Right ventricle myocardium superior (tissue), 1 donor: ENCODE results near the gene MFSD11. TPM values are rescaled to one million over a fixed set of nuclear protein-coding genes. Genes with fewer than 3 reads are reported as not detected.
"Not testable (repeated sequence)": the region's sequence is repeated elsewhere in the genome, so short reads cannot be mapped to it uniquely, and the experiment has no call there.

Source experiments
- ATAC-seq: fragments of 200-7000 bp; cut with Tn5 transposase; one replicate; pipeline ENCODE4 v1.9.1; 2020; ENCODE audit warnings: mild to moderate bottlenecking; ENCODE audit not compliant: poor library complexity
- DNase-seq: peaks from one replicate; pipeline ENCODE4 v3.0.0-alpha.2; 2020
- intact Hi-C: fragments of 100-400 bp; cut with DNase I; formaldehyde crosslinking; loops from one replicate; pipeline ENCODE4 v1.11.2; 2022
- total RNA-seq: library from RNA; stranded (reverse); fragmentation: NEBNext Ultra II Directional; extraction: Animal tissue kit (Norgen Biotek cat#: 25700); gene quantifications from one replicate; pipeline ENCODE4 v1.2.1, GENCODE V29; 2021
- donor health status: DM: no; HTN: yes; CAD: no; lungs with severe emphysema.

The MFSD11 gene
- total RNA-seq, 1 donor from 2014 or later = 23.3 TPM

- peak; percentile 99 for DNase-seq
- intact Hi-C loops = no loop called here
These were observed 740 bp upstream of the MFSD11 start, which contains the start of gene SRSF2 for GRCh38 chr17:76737082-76737675. Gene SRSF2, minus strand, starts transcription at chr17:76737331. Its CDS starts 171 bp downstream, at chr17:76737160.

GRCh38 chr17:76738468-76738850, 540 bp downstream of the MFSD11 start:
- ATAC-seq (no peak), DNase-seq (no peak)
- intact Hi-C loops = no loop called here

More at GRCh38 chr17:76737082-76737675, 740 bp upstream of the MFSD11 start, which contains the start of gene SRSF2:
- peak; percentile 90 for ATAC-seq

- intact Hi-C loops, ATAC-seq, DNase-seq: not testable (repeated sequence)
These were observed 1.7 kb downstream of the MFSD11 start for GRCh38 chr17:76739568-76740115.

- ATAC-seq (no peak), DNase-seq (no peak)
- intact Hi-C loops = no loop called here
These were observed 2.6 kb downstream of the MFSD11 start for GRCh38 chr17:76740329-76741118.

- no peak for DNase-seq
- intact Hi-C loops = no loop called here
- ATAC-seq = no peak
These were observed 5.0 kb downstream of the MFSD11 start for GRCh38 chr17:76742958-76743357.

- DNase-seq = no peak
- peak; percentile 28 for ATAC-seq
- intact Hi-C loops = no loop called here
These were observed 6.8 kb downstream of the MFSD11 start for GRCh38 chr17:76744747-76745146.

- intact Hi-C loops, DNase-seq, ATAC-seq: not testable (repeated sequence)
These were observed 7.9 kb downstream of the MFSD11 start for GRCh38 chr17:76745785-76746184.

GRCh38 chr17:76747716-76748363, 9.9 kb downstream of the MFSD11 start:
- peak; percentile 55 for ATAC-seq
- DNase-seq = no peak

GRCh38 chr17:76748657-76749056, 10.7 kb downstream of the MFSD11 start:
- intact Hi-C loops = no loop called here
- ATAC-seq (no peak), DNase-seq (no peak)

More at GRCh38 chr17:76747716-76748363, 9.9 kb downstream of the MFSD11 start:
- intact Hi-C loops = no loop called here

GRCh38 chr17:76751416-76751993, 13.6 kb downstream of the MFSD11 start:
- DNase-seq (no peak), ATAC-seq (no peak)
- intact Hi-C loops = no loop called here

GRCh38 chr17:76752006-76752405, 14.1 kb downstream of the MFSD11 start:
- no peak for DNase-seq
- intact Hi-C loops = no loop called here

GRCh38 chr17:76753061-76753961, 15.4 kb downstream of the MFSD11 start:
- intact Hi-C loops = no loop called here
- peak; percentile 70 for ATAC-seq
- DNase-seq = no peak

More at GRCh38 chr17:76752006-76752405, 14.1 kb downstream of the MFSD11 start:
- ATAC-seq = no peak

GRCh38 chr17:76755285-76755684, 17.4 kb downstream of the MFSD11 start:
- intact Hi-C loops = no loop called here
- ATAC-seq = peak; percentile 51
- DNase-seq = no peak

- DNase-seq = no peak
- intact Hi-C loops = no loop called here
- no peak for ATAC-seq
These were observed 19.3 kb downstream of the MFSD11 start for GRCh38 chr17:76757256-76757655.

GRCh38 chr17:76758570-76758969, 20.7 kb downstream of the MFSD11 start:
- intact Hi-C loops = no loop called here
- DNase-seq = no peak
- ATAC-seq = no peak

- DNase-seq = no peak
- intact Hi-C loops = no loop called here
- ATAC-seq = peak; percentile 46
These were observed 35.1 kb downstream of the MFSD11 start for GRCh38 chr17:76772842-76773525.

- no peak for DNase-seq
- intact Hi-C loops = no loop called here
- no peak for ATAC-seq
These were observed 37.2 kb downstream of the MFSD11 start for GRCh38 chr17:76775021-76775600.
